ENCODE measurements around the gene PCK2. TPM values are rescaled to one million over a fixed set of nuclear protein-coding genes. Genes with fewer than 3 reads are reported as not detected.

PCK2 gene
- total and polyA plus RNA-seq, 4 donors: 39.8 to 250 (median 221) TPM

DNA sequence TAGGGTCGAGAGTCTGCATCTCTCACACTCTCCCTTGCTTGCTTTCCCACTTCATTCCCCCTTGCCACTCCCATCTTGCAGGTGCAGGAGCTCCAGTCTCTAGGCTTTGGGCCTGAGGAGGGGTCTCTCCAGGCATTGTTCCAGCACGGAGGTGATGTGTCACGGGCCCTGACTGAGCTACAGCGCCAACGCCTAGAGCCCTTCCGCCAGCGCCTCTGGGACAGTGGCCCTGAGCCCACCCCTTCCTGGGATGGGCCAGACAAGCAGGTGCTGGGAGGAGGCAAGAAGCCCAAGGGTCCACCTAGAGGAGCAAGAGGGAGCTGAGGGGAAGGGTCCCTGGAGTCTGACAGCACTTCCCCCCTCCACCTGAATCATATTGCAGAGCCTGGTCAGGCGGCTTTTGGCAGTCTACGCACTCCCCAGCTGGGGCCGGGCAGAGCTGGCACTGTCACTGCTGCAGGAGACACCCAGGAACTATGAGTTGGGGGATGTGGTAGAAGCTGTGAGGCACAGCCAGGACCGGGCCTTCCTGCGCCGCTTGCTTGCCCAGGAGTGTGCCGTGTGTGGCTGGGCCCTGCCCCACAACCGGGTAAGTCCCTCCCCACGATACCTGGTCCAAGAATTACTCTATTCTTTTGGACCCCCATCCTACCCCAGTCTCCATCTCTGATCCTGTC lies 57.4 kb downstream of the PCK2 start:
- no peak for DNase-seq (ENCODE audit: low spot score)
- Histone ChIP-seq H3K9ac (ENCODE audit: low read depth in 1 of 2, low read length in 2 of 2) (no peak overlapping the region), H3K36me3 (ENCODE audit: control insufficient read depth in 4 of 4, insufficient read depth in 3 of 4, low read depth in 1 of 4, low read length in 3 of 4) (peaks cover 8 to 53% (median 48%) of the 10 kb centered on the region in 4 donors), H3K27ac (ENCODE audit: low read depth in 1 of 2, low read length in 2 of 2) (no peak overlapping the region), H3K9me3 (ENCODE audit: control insufficient read depth in 4 of 4, low read length in 3 of 4) (no peaks in the 10 kb centered on the region), H3K4me3 (ENCODE audit: low read depth in 1 of 3, low read length in 3 of 3) (no peak overlapping the region), H3K27me3 (ENCODE audit: control insufficient read depth in 4 of 4, insufficient read depth in 4 of 4, low read length in 3 of 4) (no peaks in the 10 kb centered on the region), H3K4me1 (ENCODE audit: control insufficient read depth in 4 of 4, insufficient read depth in 4 of 4, low read length in 3 of 4) (peaks cover 3 to 16% (median 12%) of the 10 kb centered on the region in 4 donors)
- WGBS: 96% methylated on average over 16 of the region's 16 CpGs
- TF ChIP-seq, protein P1, sequence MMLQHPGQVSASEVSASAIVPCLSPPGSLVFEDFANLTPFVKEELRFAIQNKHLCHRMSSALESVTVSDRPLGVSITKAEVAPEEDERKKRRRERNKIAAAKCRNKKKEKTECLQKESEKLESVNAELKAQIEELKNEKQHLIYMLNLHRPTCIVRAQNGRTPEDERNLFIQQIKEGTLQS (IDR thresholded peaks at IDR 0.05): no peak
- TF ChIP-seq HNF4G (IDR thresholded peaks at IDR 0.05) (no peak), SP1 (IDR thresholded peaks at IDR 0.05) (no peak), TAF1 (conservative IDR thresholded peaks at IDR 0.05) (no peak), HNF4A (conservative IDR thresholded peaks at IDR 0.05) (no peak), GABPA (IDR thresholded peaks at IDR 0.05 in 1 of 2, conservative IDR thresholded peaks at IDR 0.05 in 1 of 2) (no peak), JUND (IDR thresholded peaks at IDR 0.05) (no peak), FOXA2 (IDR thresholded peaks at IDR 0.05) (no peak), YY1 (IDR thresholded peaks at IDR 0.05) (no peak), FOXA1 (IDR thresholded peaks at IDR 0.05) (no peak), EGR1 (IDR thresholded peaks at IDR 0.05; ENCODE audit: low read depth in 2 of 2) (no peak), NR2F2 (IDR thresholded peaks at IDR 0.05) (no peak), RXRA (IDR thresholded peaks at IDR 0.05) (no peak)
- TF ChIP-seq, protein P2, sequence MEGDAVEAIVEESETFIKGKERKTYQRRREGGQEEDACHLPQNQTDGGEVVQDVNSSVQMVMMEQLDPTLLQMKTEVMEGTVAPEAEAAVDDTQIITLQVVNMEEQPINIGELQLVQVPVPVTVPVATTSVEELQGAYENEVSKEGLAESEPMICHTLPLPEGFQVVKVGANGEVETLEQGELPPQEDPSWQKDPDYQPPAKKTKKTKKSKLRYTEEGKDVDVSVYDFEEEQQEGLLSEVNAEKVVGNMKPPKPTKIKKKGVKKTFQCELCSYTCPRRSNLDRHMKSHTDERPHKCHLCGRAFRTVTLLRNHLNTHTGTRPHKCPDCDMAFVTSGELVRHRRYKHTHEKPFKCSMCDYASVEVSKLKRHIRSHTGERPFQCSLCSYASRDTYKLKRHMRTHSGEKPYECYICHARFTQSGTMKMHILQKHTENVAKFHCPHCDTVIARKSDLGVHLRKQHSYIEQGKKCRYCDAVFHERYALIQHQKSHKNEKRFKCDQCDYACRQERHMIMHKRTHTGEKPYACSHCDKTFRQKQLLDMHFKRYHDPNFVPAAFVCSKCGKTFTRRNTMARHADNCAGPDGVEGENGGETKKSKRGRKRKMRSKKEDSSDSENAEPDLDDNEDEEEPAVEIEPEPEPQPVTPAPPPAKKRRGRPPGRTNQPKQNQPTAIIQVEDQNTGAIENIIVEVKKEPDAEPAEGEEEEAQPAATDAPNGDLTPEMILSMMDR (IDR thresholded peaks at IDR 0.05; ENCODE audit: low read depth, low read length, missing input control): no peak
- TF ChIP-seq, protein P3, sequence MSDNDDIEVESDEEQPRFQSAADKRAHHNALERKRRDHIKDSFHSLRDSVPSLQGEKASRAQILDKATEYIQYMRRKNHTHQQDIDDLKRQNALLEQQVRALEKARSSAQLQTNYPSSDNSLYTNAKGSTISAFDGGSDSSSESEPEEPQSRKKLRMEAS (IDR thresholded peaks at IDR 0.05): no peak
- TF ChIP-seq, protein P4, sequence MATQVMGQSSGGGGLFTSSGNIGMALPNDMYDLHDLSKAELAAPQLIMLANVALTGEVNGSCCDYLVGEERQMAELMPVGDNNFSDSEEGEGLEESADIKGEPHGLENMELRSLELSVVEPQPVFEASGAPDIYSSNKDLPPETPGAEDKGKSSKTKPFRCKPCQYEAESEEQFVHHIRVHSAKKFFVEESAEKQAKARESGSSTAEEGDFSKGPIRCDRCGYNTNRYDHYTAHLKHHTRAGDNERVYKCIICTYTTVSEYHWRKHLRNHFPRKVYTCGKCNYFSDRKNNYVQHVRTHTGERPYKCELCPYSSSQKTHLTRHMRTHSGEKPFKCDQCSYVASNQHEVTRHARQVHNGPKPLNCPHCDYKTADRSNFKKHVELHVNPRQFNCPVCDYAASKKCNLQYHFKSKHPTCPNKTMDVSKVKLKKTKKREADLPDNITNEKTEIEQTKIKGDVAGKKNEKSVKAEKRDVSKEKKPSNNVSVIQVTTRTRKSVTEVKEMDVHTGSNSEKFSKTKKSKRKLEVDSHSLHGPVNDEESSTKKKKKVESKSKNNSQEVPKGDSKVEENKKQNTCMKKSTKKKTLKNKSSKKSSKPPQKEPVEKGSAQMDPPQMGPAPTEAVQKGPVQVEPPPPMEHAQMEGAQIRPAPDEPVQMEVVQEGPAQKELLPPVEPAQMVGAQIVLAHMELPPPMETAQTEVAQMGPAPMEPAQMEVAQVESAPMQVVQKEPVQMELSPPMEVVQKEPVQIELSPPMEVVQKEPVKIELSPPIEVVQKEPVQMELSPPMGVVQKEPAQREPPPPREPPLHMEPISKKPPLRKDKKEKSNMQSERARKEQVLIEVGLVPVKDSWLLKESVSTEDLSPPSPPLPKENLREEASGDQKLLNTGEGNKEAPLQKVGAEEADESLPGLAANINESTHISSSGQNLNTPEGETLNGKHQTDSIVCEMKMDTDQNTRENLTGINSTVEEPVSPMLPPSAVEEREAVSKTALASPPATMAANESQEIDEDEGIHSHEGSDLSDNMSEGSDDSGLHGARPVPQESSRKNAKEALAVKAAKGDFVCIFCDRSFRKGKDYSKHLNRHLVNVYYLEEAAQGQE (IDR thresholded peaks at IDR 0.05): no peak

Other genes with a start within 250 kb of the PCK2 start
- 10 to 100 TPM; 53.6 to 57.7 TPM for gene DHRS4, start 140.5 kb upstream of the PCK2 start, total RNA-seq
- 10 to 100 TPM; 65.3 to 70.2 TPM for gene DHRS4, start 140.5 kb upstream of the PCK2 start, polyA plus RNA-seq
- 10 to 100 TPM; 16.7 to 56.8 TPM for gene DHRS4L2, start 105.4 kb upstream of the PCK2 start, total RNA-seq
- gene DHRS4L2, start 105.4 kb upstream of the PCK2 start, polyA plus RNA-seq: 10 to 100 TPM; 40.8 to 47.2 TPM
- under 1 TPM; 0.05 to 0.17 TPM for gene CARMIL3, start 42.3 kb upstream of the PCK2 start, total RNA-seq
- under 1 TPM; 0.17 TPM for gene CARMIL3, start 42.3 kb upstream of the PCK2 start, polyA plus RNA-seq
- gene CPNE6, start 22.7 kb upstream of the PCK2 start, total RNA-seq: not detected
- gene CPNE6, start 22.7 kb upstream of the PCK2 start, polyA plus RNA-seq: under 1 TPM; 0.05 to 0.17 TPM
- gene DCAF11, start 20.5 kb downstream of the PCK2 start, total RNA-seq: 100 to 1,000 TPM; 215 to 312 TPM
- gene DCAF11, start 20.5 kb downstream of the PCK2 start, polyA plus RNA-seq: 100 to 1,000 TPM in 1 of 2 donors, 10 to 100 TPM in 1; 30.1 to 119 TPM
- 1 to 10 TPM; 2.7 to 3.2 TPM for gene NRL, start 20.6 kb downstream of the PCK2 start, total RNA-seq
- gene NRL, start 20.6 kb downstream of the PCK2 start, polyA plus RNA-seq: 1 to 10 TPM; 1.5 to 2.9 TPM
- 1 to 10 TPM; 1.7 to 6.4 TPM for gene FITM1, start 36.3 kb downstream of the PCK2 start, total RNA-seq
- 10 to 100 TPM; 11.9 to 16.1 TPM for gene FITM1, start 36.3 kb downstream of the PCK2 start, polyA plus RNA-seq
- gene PSME1, start 41.9 kb downstream of the PCK2 start, total RNA-seq: 10 to 100 TPM; 63.3 to 71.9 TPM
- gene PSME1, start 41.9 kb downstream of the PCK2 start, polyA plus RNA-seq: 100 to 1,000 TPM; 131 to 237 TPM
- 10 to 100 TPM in 1 of 2 donors, 1 to 10 TPM in 1; 8.6 to 10.5 TPM for gene EMC9, start 47.3 kb downstream of the PCK2 start, total RNA-seq
- 10 to 100 TPM; 16.2 to 17.8 TPM for gene EMC9, start 47.3 kb downstream of the PCK2 start, polyA plus RNA-seq
- gene PSME2, start 52.3 kb downstream of the PCK2 start, total RNA-seq: 10 to 100 TPM; 56.9 to 62.3 TPM
- 100 to 1,000 TPM; 123 to 247 TPM for gene PSME2, start 52.3 kb downstream of the PCK2 start, polyA plus RNA-seq
- gene RNF31, start 53.2 kb downstream of the PCK2 start, total RNA-seq: 10 to 100 TPM; 16.3 to 36.0 TPM
- gene RNF31, start 53.2 kb downstream of the PCK2 start, polyA plus RNA-seq: 10 to 100 TPM; 20.3 to 21.6 TPM
- gene IRF9, start 67.0 kb downstream of the PCK2 start, total RNA-seq: 10 to 100 TPM; 44.2 to 57.8 TPM
- gene IRF9, start 67.0 kb downstream of the PCK2 start, polyA plus RNA-seq: 10 to 100 TPM; 37.9 to 60.9 TPM
- gene REC8, start 77.8 kb downstream of the PCK2 start, total RNA-seq: 1 to 10 TPM; 3.8 to 4.7 TPM
- gene REC8, start 77.8 kb downstream of the PCK2 start, polyA plus RNA-seq: 1 to 10 TPM; 2.3 to 3.8 TPM
- gene IPO4, start 94.5 kb downstream of the PCK2 start, total RNA-seq: 10 to 100 TPM; 16.3 to 29.8 TPM
- 10 to 100 TPM; 13.6 to 32.9 TPM for gene IPO4, start 94.5 kb downstream of the PCK2 start, polyA plus RNA-seq
- 10 to 100 TPM; 27.5 to 76.2 TPM for gene TM9SF1, start 101.1 kb downstream of the PCK2 start, total RNA-seq
- 10 to 100 TPM; 30.0 to 46.9 TPM for gene TM9SF1, start 101.1 kb downstream of the PCK2 start, polyA plus RNA-seq
- under 1 TPM in 1 of 2 donors, not detected in 1; 0.33 TPM for gene TSSK4, start 111.4 kb downstream of the PCK2 start, total RNA-seq
- gene TSSK4, start 111.4 kb downstream of the PCK2 start, polyA plus RNA-seq: under 1 TPM in 1 of 2 donors, not detected in 1; 0.25 TPM
- 10 to 100 TPM; 14.6 to 19.6 TPM for gene CHMP4A, start 119.2 kb downstream of the PCK2 start, total RNA-seq
- gene CHMP4A, start 119.2 kb downstream of the PCK2 start, polyA plus RNA-seq: 10 to 100 TPM; 36.3 to 38.7 TPM
- gene MDP1, start 121.8 kb downstream of the PCK2 start, total RNA-seq: 1 to 10 TPM; 3.2 to 6.6 TPM
- gene MDP1, start 121.8 kb downstream of the PCK2 start, polyA plus RNA-seq: 10 to 100 TPM in 1 of 2 donors, 1 to 10 TPM in 1; 7.4 to 13.4 TPM
- 10 to 100 TPM; 32.3 to 49.3 TPM for gene NEDD8, start 138.1 kb downstream of the PCK2 start, total RNA-seq
- gene NEDD8, start 138.1 kb downstream of the PCK2 start, polyA plus RNA-seq: 100 to 1,000 TPM; 107 to 136 TPM
- gene GMPR2, start 138.6 kb downstream of the PCK2 start, total RNA-seq: 10 to 100 TPM; 28.6 to 29.8 TPM
- 10 to 100 TPM; 34.9 to 42.7 TPM for gene GMPR2, start 138.6 kb downstream of the PCK2 start, polyA plus RNA-seq
- 10 to 100 TPM; 23.5 to 25.1 TPM for gene TINF2, start 148.3 kb downstream of the PCK2 start, total RNA-seq
- 10 to 100 TPM; 14.4 to 24.3 TPM for gene TINF2, start 148.3 kb downstream of the PCK2 start, polyA plus RNA-seq
- gene TGM1, start 168.9 kb downstream of the PCK2 start, total RNA-seq: 1 to 10 TPM; 1.1 to 1.5 TPM
- under 1 TPM; 0.28 to 0.39 TPM for gene TGM1, start 168.9 kb downstream of the PCK2 start, polyA plus RNA-seq
- 10 to 100 TPM in 1 of 2 donors, 1 to 10 TPM in 1; 7.5 to 19.7 TPM for gene RABGGTA, start 177.3 kb downstream of the PCK2 start, total RNA-seq
- 10 to 100 TPM; 11.7 to 14.7 TPM for gene RABGGTA, start 177.3 kb downstream of the PCK2 start, polyA plus RNA-seq
- 10 to 100 TPM; 30.3 to 84.9 TPM for gene DHRS1, start 205.5 kb downstream of the PCK2 start, total RNA-seq
- gene DHRS1, start 205.5 kb downstream of the PCK2 start, polyA plus RNA-seq: 10 to 100 TPM; 40.3 to 60.1 TPM
- 10 to 100 TPM; 12.3 to 18.2 TPM for gene NOP9, start 205.5 kb downstream of the PCK2 start, total RNA-seq
- gene NOP9, start 205.5 kb downstream of the PCK2 start, polyA plus RNA-seq: 1 to 10 TPM; 3.8 to 7.1 TPM
- gene CIDEB, start 213.7 kb downstream of the PCK2 start, total RNA-seq: 100 to 1,000 TPM in 1 of 2 donors, 10 to 100 TPM in 1; 32.1 to 142 TPM
- gene CIDEB, start 213.7 kb downstream of the PCK2 start, polyA plus RNA-seq: 100 to 1,000 TPM; 176 to 312 TPM
- gene LTB4R2, start 215.8 kb downstream of the PCK2 start, total RNA-seq: 10 to 100 TPM in 1 of 2 donors, 1 to 10 TPM in 1; 2.5 to 11.3 TPM
- 1 to 10 TPM in 1 of 2 donors, under 1 TPM in 1; 0.28 to 1.2 TPM for gene LTB4R2, start 215.8 kb downstream of the PCK2 start, polyA plus RNA-seq
- 1 to 10 TPM; 2.1 to 5.0 TPM for gene LTB4R, start 217.2 kb downstream of the PCK2 start, total RNA-seq
- gene LTB4R, start 217.2 kb downstream of the PCK2 start, polyA plus RNA-seq: 1 to 10 TPM in 1 of 2 donors, under 1 TPM in 1; 0.86 to 2.9 TPM
- gene ADCY4, start 240.8 kb downstream of the PCK2 start, total RNA-seq: 1 to 10 TPM; 2.2 to 7.2 TPM
- gene ADCY4, start 240.8 kb downstream of the PCK2 start, polyA plus RNA-seq: 1 to 10 TPM; 2.2 to 5.8 TPM
- 1 to 10 TPM; 2.7 to 2.9 TPM for gene RIPK3, start 245.7 kb downstream of the PCK2 start, total RNA-seq
- 1 to 10 TPM; 1.0 to 1.2 TPM for gene RIPK3, start 245.7 kb downstream of the PCK2 start, polyA plus RNA-seq

All from liver (tissue), 9 donors.